GM19452 (cell line): ENCODE measurements around the gene TRIM40.

Experiments used
- ATAC-seq: cut with Tn5 transposase; IDR thresholded peaks from one replicate; pipeline ENCODE4 v1.9.1; 2021; ENCODE audit not compliant: unreplicated experiment

Gene TRIM40

GRCh38 chr6:30147096-30147495 is 11.2 kb downstream of the TRIM40 start:
- no peak for ATAC-seq

- no peak for ATAC-seq
Observed at GRCh38 chr6:30149234-30149633, 13.3 kb downstream of the TRIM40 start.

- ATAC-seq = no peak
Observed at GRCh38 chr6:30149858-30150550, 14.1 kb downstream of the TRIM40 start.

- ATAC-seq = no peak
Observed at GRCh38 chr6:30150671-30151395, 14.9 kb downstream of the TRIM40 start.

- ATAC-seq = no peak
Observed at GRCh38 chr6:30151580-30151979, 15.6 kb downstream of the TRIM40 start.

DNA sequence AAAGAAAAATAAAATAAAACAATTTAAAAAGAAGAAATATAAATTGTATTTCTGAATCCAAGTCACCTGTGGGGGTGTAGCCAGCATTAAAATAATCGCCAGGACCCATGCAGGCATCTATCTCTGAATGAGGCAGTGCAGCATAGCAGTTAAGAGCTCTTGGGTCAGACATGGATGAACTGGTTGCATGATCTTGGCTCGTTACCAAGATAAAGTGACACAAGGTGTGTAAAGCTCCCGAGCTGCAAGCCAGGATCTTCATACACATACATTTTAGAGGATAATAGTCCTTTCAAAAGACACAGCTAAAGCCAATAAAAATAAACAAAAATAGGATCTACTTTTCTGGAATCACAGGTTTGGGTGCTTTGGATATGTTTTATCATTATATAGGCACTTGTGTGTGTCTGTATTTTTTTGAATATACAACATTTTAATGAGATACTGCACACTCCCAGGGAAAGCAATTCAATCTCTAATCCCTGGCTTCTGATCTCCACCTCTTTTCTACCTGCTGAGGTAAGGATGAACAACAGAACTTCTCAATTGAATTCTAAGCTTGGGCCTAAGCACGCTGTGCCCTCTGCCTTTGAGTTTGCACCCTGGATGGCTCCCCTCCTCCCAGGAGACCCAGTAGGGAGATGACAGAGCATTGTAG is 16.2 kb downstream of the TRIM40 start:
- no peak for ATAC-seq

DNA sequence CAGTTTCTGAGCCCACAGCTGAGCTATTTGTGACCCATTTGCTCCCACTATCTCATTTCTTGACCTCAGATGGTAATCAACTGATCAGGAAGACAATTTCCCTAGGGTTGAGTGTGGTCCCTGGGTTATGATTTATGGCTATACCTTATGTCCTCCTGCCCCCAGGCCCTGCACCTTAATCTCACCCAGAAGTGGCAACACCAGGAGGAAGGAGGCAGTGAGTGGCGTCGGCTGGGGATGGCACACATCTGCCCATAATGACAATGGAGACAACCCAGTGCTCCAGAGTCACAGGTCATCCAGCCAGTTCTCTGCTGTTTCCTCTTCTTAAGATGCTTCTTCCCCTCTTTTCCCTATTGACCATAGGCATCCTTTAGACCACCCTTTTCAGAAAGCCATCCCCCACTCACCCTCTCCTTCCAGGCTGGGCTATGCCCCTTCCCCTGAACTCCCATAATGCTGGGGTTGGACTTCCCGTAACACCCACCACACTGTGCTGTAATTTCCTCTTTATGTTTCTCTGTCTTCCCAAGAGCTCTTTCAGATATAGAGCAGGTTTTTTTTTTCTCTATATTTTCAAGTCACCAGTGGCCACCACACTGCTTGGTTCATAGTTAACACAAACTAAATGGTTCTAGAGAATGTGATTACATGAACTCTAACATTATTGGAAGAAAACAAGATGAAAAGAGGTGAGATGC is 17.1 kb downstream of the TRIM40 start:
- no peak for ATAC-seq

DNA sequence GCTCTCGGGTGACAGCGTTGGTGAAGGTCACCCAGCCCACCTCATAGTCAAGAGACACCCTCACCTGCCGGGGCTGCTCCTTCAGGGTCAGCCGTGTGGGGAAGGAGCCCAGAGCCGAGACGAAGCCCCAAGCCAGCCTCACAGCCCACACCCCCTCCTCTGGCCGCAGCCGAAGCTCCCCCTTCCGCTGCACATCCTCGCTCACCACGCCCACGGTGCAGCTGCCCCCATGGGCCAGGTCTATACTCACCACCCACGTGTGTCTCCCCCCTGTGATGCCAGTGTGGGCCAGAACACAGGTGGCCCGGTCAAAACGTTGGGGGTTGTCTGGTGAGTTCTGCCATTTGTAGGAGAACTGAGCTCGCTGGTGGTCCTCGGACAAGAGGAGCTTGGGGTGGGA is 18.1 kb downstream of the TRIM40 start:
- ATAC-seq = no peak

DNA sequence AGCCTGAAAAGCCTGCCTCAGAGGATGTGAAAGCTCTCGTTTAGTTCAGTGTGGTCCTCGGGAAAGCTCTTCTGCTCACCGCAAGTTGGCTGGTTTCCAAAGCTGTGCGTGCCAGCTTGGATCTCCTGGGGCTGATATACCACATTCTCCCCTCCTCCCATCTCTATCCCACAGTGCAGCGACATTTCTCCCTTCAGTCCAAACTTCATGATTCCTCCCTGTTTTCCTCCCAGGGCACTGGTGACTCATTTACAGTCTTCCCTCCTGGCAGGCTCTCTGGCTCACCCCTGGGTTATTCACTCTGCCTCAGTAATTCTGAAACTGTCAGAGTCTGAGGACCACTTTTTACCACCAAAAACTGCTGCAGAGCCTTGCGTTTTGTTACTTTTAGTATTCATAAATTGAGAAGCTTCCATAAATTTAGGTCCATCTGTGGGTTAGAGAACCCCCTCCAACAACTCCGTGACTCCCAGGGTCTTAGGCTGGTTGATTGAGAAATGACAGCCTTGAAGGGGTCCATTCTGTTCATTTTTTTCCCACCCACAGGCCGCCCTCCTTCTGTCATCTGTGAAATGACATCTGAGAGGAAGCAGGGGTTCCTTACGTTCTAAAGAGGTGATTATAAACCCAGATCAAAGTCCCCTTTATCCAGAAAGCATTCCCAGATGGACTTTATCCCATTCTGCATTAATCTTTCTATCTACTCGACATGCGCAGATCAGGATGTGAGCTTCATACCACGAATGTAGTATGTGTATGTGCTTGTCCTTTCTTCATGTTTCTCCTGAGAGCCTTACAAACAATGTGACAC is 19.0 kb downstream of the TRIM40 start:
- ATAC-seq = no peak

- ATAC-seq = no peak
Observed at GRCh38 chr6:30155520-30156261, 19.8 kb downstream of the TRIM40 start.

GRCh38 chr6:30156262-30156599 is 20.3 kb downstream of the TRIM40 start:
- no peak for ATAC-seq

- ATAC-seq = no peak
Observed at GRCh38 chr6:30156774-30157173, 20.8 kb downstream of the TRIM40 start.

- ATAC-seq = no peak
Observed at GRCh38 chr6:30157581-30157980, 21.6 kb downstream of the TRIM40 start.

GRCh38 chr6:30157999-30158398 is 22.1 kb downstream of the TRIM40 start:
- ATAC-seq = no peak

DNA sequence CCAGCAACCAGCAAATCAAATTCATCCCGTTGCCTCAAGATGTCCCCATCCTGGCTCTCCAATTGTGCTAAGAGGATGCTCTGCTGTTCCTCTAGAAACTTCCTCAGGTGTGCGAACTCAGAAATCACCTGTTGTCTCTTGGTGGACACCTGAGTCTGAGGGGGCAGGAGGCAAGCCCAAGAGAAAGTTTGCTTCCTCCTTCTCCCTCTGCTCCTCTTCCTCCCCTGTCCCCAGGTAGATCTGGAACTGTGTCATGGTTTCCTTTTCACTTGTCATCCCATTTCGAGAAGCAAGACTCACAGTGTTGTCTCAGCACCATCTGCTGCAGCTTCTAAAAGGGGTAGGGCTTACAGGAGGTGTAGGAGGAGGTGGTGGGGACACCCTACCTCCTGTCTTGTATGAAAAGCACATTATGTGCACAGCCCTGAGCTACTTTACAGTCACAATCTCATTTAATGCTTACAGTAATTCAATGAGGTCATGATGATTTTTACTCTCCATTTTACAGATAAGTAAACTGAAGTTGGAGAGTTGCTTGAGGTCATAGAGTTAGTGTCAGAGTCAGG is 22.6 kb downstream of the TRIM40 start:
- ATAC-seq = no peak

DNA sequence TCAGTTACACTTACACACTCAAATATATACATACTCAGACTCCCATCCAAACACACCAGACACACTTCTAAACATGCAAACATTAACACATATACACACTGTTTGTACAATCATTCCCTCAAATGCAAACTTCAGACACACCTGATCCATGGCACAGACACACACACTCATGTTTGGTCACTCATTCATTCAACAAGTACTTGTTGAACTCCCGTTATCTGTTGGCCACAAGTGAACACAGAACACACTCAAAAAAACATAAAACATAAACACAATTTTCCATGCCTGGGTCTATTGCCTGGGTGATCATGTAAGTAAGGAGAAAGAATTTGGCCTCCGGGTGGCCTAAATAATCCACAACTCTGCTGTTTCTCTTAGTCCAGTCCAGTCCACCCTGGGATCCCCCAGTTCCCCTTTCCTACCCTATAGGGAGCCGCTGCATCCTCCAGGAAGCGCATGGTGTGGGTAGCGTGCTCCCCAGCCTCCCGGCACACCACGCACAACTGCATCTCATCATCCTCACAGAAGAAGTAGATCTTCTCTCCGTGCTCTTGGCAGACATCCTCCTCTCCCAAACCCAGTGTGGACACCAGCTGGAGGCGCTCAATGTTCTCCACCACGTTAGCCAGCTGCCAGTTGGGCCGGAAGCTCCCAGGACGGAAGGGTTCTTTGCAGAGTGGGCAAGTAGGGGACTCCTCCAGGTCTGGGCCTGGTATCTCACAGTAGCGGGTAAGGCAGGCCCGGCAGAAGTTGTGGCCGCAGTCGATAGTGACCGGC is 24.3 kb downstream of the TRIM40 start:
- no peak for ATAC-seq

GRCh38 chr6:30160785-30161531 is 25.0 kb downstream of the TRIM40 start, which contains the start of gene TRIM10:
TRIM10 (minus strand) TSS chr6:30161211; CDS start chr6:30160858, 353 bp downstream.
- ATAC-seq = no peak
